GM18951 (cell line): Measurements from ENCODE around the gene LCN10.
"Not testable (repeated sequence)": the region's sequence is repeated elsewhere in the genome, so short reads cannot be mapped to it uniquely, and the experiment has no call there.

ENCODE experiments used
- POLR2A ChIP-seq: IDR thresholded peaks from 4 replicates; pipeline ENCODE4 v1.6.1; 2011; ENCODE audit warnings: mild to moderate bottlenecking; ENCODE audit not compliant: insufficient read length, insufficient read depth; ENCODE audit errors: extremely low read depth
- in situ Hi-C: fragments of 300-500 bp; cut with MboI; formaldehyde crosslinking; loops from one replicate; pipeline ENCODE4 v1.12.0; 2022; ENCODE audit warnings: low sequenced_read_pairs, mixed read lengths, inconsistent platforms; ENCODE audit not compliant: unreplicated experiment

Gene LCN10

GRCh38 chr9:136756134-136756438 is 13.3 kb upstream of the LCN10 start:
- TF ChIP-seq POLR2A: no peak
- in situ Hi-C loops: no loop called here

- in situ Hi-C loops: not testable (repeated sequence)
Measured at GRCh38 chr9:136755302-136756133, 12.8 kb upstream of the LCN10 start.

DNA sequence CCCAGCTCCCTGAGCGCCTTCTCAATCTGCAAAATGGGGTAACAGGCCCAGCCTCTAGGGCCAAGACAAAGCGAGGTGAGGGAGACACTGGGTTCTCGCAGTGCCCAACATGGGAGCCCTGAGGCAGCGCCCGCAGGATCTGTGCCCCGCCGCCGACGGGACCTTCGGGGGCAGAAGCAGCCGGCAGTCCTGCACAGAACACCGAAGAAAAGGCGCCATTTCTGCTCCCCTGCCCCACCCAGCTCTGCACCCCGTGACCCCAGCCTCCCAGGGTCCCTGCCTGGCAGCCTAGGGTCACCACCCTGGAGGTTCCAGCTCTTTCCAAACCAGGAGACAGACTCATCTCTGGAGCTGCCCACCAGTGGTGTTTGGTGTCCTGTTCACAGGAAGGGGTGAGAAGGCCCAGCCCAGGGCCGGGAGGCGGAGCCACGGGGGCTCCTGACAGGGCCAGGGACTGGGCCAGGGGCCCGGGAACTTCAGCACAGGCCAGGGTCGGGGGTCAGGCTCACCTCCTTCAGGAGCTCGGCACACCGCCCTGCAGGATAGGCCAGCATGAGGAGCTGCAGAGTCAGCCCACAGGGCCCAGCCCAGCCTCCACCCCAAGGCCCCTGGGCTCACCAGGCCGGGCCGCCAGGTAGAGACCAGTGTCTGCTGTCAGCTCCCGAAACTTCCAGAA is 12.0 kb upstream of the LCN10 start:
- no peak for TF ChIP-seq POLR2A

GRCh38 chr9:136754059-136754572 is 11.4 kb upstream of the LCN10 start:
- no peak for TF ChIP-seq POLR2A
- in situ Hi-C loops: no loop called here

More for the DNA sequence above, 12.0 kb upstream of the LCN10 start:
- in situ Hi-C loops: no loop called here

DNA sequence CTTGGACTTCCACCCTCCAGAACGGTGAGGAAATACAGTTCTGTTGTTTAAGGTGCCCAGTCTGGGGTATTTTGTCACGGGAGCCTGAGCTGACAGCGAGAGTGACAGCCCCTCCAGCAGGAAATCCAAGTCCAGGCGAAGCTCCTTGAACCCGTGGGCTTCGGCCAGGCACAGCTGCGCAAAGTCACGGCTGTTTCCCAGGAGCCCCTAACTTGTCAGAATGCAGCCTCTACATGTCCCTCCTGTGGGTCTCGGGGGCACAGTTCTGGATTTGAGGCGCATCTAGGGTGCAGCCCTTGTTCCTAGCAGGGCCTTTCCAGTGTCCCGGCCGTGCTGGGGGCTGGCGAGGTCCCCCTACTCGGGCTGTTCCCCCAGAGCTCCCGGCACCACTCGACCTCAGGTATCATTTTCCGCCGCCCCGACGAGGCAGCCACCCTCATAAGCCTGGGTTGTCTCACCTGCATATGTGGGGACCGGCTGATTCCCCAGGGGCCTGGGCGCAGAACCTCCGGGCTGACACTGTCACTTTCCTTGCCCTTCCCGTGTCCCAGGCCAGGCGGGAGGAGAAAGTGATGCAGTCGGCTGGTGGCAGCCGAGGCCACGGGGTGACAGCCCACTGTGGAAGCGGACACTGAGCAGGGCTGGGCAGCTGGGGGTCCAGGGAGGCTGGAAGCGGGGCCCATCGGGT is 10.8 kb upstream of the LCN10 start:
- in situ Hi-C loops: no loop called here
- TF ChIP-seq POLR2A: no peak

GRCh38 chr9:136751814-136752213 is 9.1 kb upstream of the LCN10 start:
- in situ Hi-C loops: no loop called here
- no peak for TF ChIP-seq POLR2A

GRCh38 chr9:136751244-136751643 is 8.5 kb upstream of the LCN10 start:
- no peak for TF ChIP-seq POLR2A
- in situ Hi-C loops: no loop called here

- in situ Hi-C loops: no loop called here
- TF ChIP-seq POLR2A: no peak
Measured at GRCh38 chr9:136750526-136750925, 7.8 kb upstream of the LCN10 start.

DNA sequence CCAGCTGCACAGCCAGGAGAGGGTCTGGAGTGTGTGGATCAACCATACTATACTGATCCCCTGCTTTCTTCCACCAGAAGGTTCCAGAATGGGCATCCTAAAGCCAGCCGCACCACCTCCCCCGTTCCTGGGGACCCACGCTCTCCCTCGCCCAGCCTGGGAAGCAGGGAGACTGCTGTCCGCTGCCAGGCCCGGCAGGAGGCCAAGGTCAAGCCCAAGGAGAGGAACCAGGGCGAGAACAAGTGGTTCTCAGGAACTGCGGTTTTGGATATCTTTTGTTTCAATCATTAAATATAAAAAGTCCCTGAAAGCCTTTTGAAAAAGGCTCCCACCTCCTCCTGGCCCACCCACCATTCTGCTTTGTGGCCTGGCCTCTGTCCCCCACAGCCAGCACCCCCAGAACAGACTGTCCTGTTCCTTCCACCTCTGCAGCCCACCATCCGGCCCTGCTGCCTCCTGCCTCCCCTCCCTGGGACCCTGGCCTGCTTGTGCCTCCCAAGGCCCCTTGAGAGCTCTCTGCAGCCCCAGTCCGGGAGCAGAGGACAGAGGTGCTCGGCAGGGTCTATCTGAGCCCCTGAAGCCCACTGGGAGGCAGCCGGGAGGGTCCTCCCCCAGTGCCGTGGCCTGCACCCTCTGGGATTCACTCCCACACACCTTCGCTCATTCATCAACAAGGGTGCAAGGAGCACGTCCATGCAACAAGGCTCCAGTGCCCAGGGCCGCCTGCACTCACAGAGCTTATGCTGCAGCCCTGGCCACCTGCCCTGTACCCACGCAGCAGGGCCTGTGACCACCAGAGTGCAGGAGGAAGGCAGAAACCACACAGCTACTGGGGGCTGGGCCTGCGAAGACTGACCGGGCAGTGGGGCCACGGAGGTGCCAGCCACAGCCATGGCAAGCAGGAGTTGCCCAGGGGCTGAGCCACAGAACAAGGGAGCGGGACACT is 6.2 kb upstream of the LCN10 start:
- in situ Hi-C loops: no loop called here

GRCh38 chr9:136748201-136748600 is 5.5 kb upstream of the LCN10 start, which contains the start of gene LCN6:
Gene LCN6, minus strand, starts transcription at chr9:136748525. Its CDS starts 42 bp downstream, at chr9:136748483.
- no peak for TF ChIP-seq POLR2A
- in situ Hi-C loops: no loop called here

More for the DNA sequence above, 6.2 kb upstream of the LCN10 start:
- TF ChIP-seq POLR2A: no peak

DNA sequence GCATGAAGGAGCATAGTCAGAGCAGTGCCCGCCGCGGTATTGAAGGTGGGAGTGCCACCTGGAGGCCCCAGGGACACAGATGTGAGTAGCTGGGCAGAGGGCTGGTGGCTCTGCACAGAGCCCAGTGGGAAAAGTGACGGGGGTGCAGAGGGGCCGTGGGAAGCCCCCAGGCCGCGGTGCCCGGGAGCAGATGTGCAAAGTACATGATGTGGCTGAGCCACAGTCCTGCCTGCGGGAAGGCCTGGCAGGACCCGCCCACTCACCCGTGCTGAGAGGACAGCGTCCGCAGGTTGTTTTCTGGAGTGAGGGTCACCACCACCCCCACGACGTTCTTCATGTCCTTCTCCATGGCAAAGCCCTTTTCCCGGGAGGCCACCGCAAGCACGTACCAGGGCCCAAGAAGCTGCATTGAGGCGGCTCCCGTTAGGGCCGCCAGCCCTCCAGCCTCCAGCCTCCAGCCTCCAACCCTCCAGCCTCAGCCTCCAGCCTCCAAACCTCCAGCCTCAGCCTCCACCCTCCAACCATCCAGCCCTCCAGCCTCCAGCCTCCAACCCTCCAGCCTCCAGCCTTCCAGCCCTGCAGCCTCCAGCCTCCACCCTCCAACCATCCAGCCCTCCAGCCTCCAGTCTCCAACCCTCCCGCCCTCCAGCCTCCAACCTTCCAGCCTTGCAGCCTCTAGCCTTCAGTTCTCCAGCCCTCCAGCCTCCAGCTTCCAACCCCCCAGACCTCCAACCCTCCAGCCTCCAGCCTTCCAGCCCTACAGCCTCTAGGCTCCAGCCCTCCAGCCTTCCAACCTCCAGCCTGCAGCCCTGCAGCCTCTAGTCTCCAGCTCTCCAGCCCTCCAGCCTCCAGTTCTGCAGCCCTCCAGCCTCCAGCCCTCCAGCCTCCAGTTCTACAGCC is 4.7 kb upstream of the LCN10 start:
- in situ Hi-C loops: no loop called here
- TF ChIP-seq POLR2A: no peak

DNA sequence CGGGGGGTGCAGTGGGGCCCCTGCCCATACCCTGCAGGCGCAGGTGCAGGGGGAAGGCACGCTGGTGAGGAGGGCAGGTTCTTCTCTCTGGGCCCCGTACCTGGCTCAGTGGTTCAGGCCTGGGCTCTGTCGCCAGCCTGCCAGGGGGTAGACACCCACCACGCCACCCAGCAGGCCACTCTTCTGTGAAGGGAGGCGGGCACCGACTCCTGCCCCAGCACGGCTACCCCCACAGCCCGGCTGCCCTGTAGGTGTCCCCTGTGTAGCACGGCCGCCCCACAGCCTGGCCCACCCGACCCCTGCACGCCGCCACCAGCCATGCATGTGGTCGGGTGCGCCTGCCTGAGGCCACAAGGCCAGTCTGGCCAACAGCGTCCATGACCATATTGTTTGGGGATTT is 3.9 kb upstream of the LCN10 start:
- TF ChIP-seq POLR2A: no peak
- in situ Hi-C loops: no loop called here
